Naive B cell (primary cell): ENCODE measurements around the gene MED20. TPM values are rescaled to one million over a fixed set of nuclear protein-coding genes. Genes with fewer than 3 reads are reported as not detected.

ENCODE experiments used
- ATAC-seq, 2 donors: fragments of 150-1000 bp; cut with Tn5 transposase; 2 replicates each; pipeline ENCODE4 v1.10.0; 2021; ENCODE audit warnings: low read depth in 2 of 2, mild to moderate bottlenecking in 2 of 2, moderate library complexity in 2 of 2
- DNase-seq: peaks from one replicate; pipeline ENCODE4 v3.0.0; 2022
- H3K27ac Mint-ChIP-seq, 6 donors: one replicate each; pipeline ENCODE4 v1.8.0; 2020 to 2022; ENCODE audit warnings: mild to moderate bottlenecking in 6 of 6, mixed read lengths in 6 of 6, moderate library complexity in 5 of 6, inconsistent platforms in 2 of 6
- H3K27me3 Mint-ChIP-seq, 3 donors: one replicate each; pipeline ENCODE4 v1.8.0; 2021 to 2022; ENCODE audit warnings: mixed read lengths in 3 of 3, mild to moderate bottlenecking in 1 of 3
- H3K36me3 Mint-ChIP-seq, 2 donors: one replicate each; pipeline ENCODE4 v1.8.0; 2020 to 2022; ENCODE audit warnings: mixed read lengths in 2 of 2, inconsistent platforms in 1 of 2, mild to moderate bottlenecking in 1 of 2
- H3K4me1 Mint-ChIP-seq, 3 donors: one replicate each; pipeline ENCODE4 v1.8.0; 2020 to 2022; ENCODE audit warnings: mixed read lengths in 3 of 3, inconsistent platforms in 1 of 3, mild to moderate bottlenecking in 1 of 3, moderate library complexity in 1 of 3
- H3K4me3 Mint-ChIP-seq, 8 donors: one replicate each; pipeline ENCODE4 v1.8.0; 2020 to 2022; ENCODE audit warnings: mild to moderate bottlenecking in 8 of 8, mixed read lengths in 8 of 8, moderate library complexity in 8 of 8, inconsistent platforms in 2 of 8
- H3K9me3 Mint-ChIP-seq, 7 donors: one replicate each; pipeline ENCODE4 v1.8.0; 2020 to 2022; ENCODE audit warnings: mixed read lengths in 7 of 7, mild to moderate bottlenecking in 5 of 7, inconsistent platforms in 2 of 7, moderate library complexity in 1 of 7
- polyA plus RNA-seq, 6 donors: library from polyadenylated mRNA; unstranded; fragments of 300-500 nt; fragmentation: Illumina TruSeq; gene quantifications; one replicate each; pipeline ENCODE4 v1.2.3, GENCODE V29; 2021; ENCODE audit warnings: low read depth in 6 of 6

The MED20 gene
- polyA plus RNA-seq, 6 donors from 2014 or later = 9.5 to 12.0 (median 10.5) TPM

DNA sequence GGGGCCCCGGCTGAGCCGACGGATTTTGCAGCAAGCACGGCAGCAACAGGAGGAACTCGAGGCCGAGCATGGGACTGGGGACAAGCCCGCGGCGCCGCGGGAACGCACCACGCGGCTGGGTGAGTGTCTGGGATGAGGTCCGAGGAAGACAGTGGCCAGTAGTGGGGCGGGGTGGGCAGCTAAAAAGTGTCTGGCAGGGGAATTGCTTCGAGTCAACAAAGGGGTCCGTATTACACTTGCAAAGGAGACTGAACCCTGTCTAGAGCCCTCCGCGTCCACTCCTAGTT lies 716 bp upstream of the MED20 start:
- ATAC-seq (peak in 1 of 2 donors; percentile 3), DNase-seq (no peak)
- Mint-ChIP-seq H3K9me3 (peaks cover 0 to 3% (median 0%) of the 10 kb centered on the region in 7 donors), H3K27me3 (no peaks in the 10 kb centered on the region), H3K4me1 (peaks cover 43 to 58% (median 58%) of the 10 kb centered on the region in 3 donors), H3K36me3 (peaks cover 0 to 2% of the 10 kb centered on the region in 2 donors), H3K27ac (peak overlapping the region; percentile 98 to 100 (median 99)), H3K4me3 (peak overlapping the region; percentile 97 to 100 (median 99))

DNA sequence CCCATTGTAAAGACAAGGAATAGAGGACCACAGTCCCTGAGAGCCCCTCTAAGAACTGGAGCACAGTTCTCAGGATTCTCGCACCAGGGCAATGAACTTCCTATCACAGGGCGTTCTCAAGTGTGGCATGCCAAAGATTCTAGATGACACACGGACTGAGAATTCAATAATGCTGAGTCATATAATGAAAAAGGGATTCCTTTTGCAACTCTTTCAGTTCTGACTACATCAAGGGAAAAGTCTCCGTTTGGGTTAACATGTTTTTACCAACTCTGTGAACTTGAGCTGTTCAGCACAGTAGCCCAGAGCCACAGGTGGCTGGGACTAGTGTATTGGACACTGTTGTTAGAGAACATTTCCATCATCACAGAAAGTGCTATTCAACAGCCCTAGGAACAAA lies 3.4 kb downstream of the MED20 start:
- Mint-ChIP-seq H3K4me3 (peak overlapping the region in 1 of 8 donors; percentile 55), H3K27me3 (no peaks in the 10 kb centered on the region), H3K9me3 (peaks cover 0 to 3% (median 0%) of the 10 kb centered on the region in 7 donors), H3K4me1 (peaks cover 27 to 45% (median 42%) of the 10 kb centered on the region in 3 donors), H3K36me3 (peaks cover 0 to 15% of the 10 kb centered on the region in 2 donors), H3K27ac (peak overlapping the region in 1 of 6 donors; percentile 72)
- ATAC-seq (no peak), DNase-seq (no peak)

DNA sequence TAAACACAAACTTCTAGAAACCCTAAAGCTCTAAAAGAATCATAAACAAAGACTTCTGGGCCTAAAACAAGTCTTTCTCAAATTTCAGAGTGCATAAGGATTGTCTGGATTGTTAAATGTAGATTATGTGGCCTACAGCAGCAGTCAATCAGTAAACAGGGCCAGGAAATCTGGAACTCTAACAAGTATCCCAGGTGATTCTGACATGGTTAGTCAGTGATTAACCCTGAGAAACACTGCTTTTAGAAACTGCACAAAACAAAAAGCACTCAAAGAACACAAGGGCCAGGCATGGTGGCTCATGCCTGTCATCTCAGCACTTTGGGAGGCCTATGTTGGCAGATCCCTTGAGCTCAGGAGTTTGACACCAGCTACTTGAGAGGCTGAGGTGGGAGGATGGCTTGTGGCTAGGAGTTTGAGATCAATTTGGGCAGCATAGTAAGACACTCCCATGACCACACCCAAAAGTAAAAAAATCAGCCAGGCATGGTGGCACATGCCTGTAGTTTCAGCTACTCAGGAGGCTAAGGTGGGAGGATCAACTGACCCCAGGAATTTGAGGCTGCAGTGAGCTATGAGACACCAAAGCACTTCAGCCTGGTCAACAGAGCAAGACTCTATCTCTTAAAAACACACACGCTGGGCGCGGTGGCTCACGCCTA lies 5.9 kb downstream of the MED20 start:
- H3K36me3 Mint-ChIP-seq = peaks cover 0 to 15% of the 10 kb centered on the region in 2 donors
- H3K9me3 Mint-ChIP-seq = no peaks in the 10 kb centered on the region
- no peak for ATAC-seq
- H3K27ac Mint-ChIP-seq = peak overlapping the region in 2 of 6 donors; percentile 13 to 65
- peak overlapping the region in 1 of 8 donors; percentile 45 for H3K4me3 Mint-ChIP-seq
- peaks cover 10 to 28% (median 16%) of the 10 kb centered on the region in 3 donors for H3K4me1 Mint-ChIP-seq
- no peak for DNase-seq
- H3K27me3 Mint-ChIP-seq = no peaks in the 10 kb centered on the region

DNA sequence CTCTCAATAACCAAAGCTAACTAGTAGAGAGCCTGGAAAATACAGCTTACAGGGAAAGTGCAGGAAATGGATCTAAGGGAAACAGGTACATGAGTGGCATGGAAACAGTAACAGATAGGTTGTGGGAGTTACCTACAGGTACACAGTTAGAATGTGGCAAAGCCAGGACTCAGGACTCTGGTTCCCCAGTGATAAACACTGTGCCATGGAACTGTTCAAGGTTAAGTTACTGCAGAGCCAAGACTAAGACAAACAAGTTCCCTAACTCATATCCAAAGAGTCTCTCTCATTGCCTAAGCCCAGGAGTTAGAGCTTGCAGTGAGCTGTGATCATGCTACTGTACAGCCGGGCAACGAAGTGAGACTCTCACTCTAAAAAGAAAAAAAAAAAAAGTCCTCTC lies 6.6 kb downstream of the MED20 start:
- no peaks in the 10 kb centered on the region for H3K9me3 Mint-ChIP-seq
- ATAC-seq (no peak), DNase-seq (no peak)
- H3K4me1 Mint-ChIP-seq = peaks cover 6 to 22% (median 11%) of the 10 kb centered on the region in 3 donors
- peaks cover 0 to 15% of the 10 kb centered on the region in 2 donors for H3K36me3 Mint-ChIP-seq
- H3K27ac Mint-ChIP-seq = no peak overlapping the region
- H3K27me3 Mint-ChIP-seq = no peaks in the 10 kb centered on the region
- peak overlapping the region in 2 of 8 donors; percentile 35 to 56 for H3K4me3 Mint-ChIP-seq

DNA sequence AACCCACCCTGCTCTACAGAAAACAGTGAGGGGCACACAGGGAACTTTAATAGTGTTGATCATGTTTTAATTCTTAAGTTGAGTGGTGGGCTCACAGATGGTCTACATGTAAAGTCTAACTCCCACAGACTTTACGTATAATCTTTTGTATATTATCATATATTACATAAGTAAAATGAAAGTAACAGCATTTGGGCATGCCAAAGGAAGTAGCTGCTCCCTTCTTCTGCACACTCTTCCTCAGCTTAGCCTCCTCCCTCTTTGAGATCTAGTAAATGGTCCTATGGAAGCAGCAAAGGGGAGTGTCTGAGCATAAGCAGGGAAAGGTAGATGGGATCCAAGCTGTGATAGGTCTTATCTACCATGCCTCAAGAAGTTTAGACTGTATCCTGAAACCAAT lies 11.2 kb downstream of the MED20 start:
- Mint-ChIP-seq H3K4me1 (peaks cover 6 to 16% (median 6%) of the 10 kb centered on the region in 3 donors), H3K9me3 (no peaks in the 10 kb centered on the region), H3K4me3 (no peak overlapping the region), H3K36me3 (peaks cover 0 to 13% of the 10 kb centered on the region in 2 donors), H3K27me3 (no peaks in the 10 kb centered on the region), H3K27ac (no peak overlapping the region)
- ATAC-seq (no peak), DNase-seq (no peak)

DNA sequence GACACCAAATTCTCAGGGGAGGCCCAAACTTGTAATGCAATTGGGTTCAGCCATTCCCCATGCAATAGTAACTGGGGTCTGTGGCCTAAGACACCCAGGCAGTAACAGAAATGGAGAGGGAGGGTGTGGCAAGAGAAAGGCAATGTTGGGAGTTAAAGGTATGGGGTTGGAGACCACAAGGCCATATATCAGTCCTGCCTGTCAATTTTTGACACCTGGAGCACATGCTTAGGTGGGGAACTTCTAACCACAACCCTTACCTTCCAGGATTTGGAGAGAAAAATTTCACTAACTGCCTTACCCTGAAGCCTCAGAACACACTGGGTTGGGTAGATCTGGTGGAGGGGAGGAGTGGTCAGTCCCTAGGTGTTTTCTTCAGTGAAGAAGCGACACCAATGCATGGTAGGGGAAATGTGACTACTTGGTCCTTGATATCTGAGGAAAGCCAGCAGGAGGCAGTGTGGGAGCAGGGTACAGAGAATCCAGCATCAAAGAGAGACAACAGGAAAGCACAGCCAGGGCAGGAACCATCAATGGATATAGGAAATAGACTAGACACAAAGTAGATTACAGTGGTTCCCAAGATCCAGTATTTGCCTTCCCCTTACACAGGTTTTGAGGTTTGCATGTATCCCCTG lies 18.9 kb downstream of the MED20 start:
- Mint-ChIP-seq H3K4me1 (peaks cover 0 to 8% (median 6%) of the 10 kb centered on the region in 3 donors), H3K4me3 (no peak overlapping the region), H3K9me3 (no peaks in the 10 kb centered on the region), H3K36me3 (peaks cover 0 to 7% of the 10 kb centered on the region in 2 donors), H3K27ac (peak overlapping the region in 1 of 6 donors; percentile 86), H3K27me3 (no peaks in the 10 kb centered on the region)
- DNase-seq (no peak), ATAC-seq (no peak)

DNA sequence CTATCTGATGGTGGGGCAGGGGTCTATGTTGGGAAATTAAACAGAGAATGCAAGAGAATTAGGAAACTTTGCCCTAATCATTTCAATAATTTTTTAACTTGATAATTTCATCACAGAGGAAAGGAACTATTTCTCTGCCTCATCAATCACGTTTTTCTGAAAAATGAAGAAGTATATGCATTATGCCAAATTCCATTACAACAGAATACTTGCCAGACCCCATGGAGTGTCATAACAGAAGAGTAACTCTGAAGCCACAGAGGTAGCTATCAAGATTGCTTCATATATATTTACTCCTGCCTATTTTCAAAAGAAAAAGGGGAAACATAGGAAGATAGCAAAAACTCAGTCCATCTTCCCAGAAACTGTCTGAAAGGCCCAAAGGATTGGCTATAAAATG lies 20.1 kb downstream of the MED20 start:
- Mint-ChIP-seq H3K27me3 (no peaks in the 10 kb centered on the region), H3K27ac (no peak overlapping the region), H3K9me3 (no peaks in the 10 kb centered on the region), H3K4me1 (peaks cover 6 to 18% (median 11%) of the 10 kb centered on the region in 3 donors), H3K4me3 (peak overlapping the region in 1 of 8 donors; percentile 8), H3K36me3 (no peaks in the 10 kb centered on the region)
- no peak for DNase-seq
- no peak for ATAC-seq

DNA sequence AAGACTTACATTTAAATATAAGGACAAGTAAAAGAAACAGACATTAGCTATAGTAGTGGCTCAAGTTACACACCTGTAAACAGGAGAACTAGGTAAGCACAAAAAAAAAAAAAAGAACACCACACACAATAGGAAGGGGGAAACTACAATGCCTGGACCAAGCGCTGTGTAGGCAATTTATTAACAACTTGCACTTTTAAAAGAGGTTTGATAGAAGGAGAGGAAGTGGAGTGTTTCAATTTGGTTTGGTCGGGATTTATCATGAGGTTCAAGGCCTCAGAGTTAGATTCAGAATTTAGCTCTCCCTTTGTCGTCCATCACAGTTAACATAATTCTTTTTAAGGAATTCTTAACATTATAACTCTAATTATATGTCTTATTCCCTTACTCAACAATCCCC lies 24.7 kb downstream of the MED20 start:
- no peak for ATAC-seq
- DNase-seq = no peak
- H3K27ac Mint-ChIP-seq = peak overlapping the region in 4 of 6 donors; percentile 94 to 97 (median 96)
- peaks cover 9 to 19% (median 12%) of the 10 kb centered on the region in 3 donors for H3K4me1 Mint-ChIP-seq
- no peak overlapping the region for H3K4me3 Mint-ChIP-seq
- H3K36me3 Mint-ChIP-seq = no peaks in the 10 kb centered on the region
- H3K27me3 Mint-ChIP-seq = no peaks in the 10 kb centered on the region
- H3K9me3 Mint-ChIP-seq = no peaks in the 10 kb centered on the region

DNA sequence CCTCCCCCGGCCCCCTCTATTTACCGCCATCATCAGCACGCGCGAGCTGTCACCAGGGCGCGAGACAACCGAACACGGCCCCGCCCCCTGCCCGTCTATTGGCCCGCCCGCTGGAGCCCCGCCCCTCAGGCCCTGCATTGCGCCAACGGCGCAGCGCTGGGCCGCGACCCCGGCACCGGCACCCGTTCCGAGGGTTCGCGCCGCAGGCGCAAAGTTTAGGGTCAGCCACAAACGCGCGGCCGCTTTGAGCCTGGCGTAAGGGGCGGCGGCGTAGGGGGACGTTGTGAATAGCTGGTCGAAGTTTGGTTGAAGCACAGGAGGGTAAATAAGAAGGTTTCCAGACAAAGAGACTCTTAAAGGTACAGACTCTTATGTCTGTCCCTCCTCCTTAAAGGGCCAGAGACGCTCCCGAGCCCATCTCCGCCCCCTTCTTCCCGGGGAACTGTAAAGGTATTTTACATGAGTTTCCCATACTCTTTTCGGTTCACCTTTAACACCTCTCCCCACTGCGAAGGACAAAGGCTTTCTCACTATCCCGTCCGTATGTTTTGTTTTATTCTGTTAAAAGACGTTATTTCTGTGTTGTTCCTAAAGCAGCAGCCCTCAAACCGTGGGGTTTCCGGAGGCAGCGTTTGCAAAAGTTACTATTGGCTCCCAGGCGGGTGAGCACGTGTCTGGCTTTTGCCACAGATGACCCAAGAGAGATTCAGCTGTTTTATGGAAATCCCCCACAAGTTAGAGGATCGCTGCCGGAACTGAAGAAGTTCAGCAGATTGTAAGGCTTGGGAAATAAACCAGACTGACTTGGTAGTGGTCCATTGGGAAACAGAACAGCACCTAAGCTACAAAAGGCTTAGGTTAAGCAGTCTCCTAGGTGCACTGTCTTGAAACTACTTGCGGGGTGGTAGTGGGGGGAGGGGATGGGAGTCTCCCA lies 25.4 kb downstream of the MED20 start, which contains the start of gene USP49:
TSS of gene USP49 (minus strand) at position 76 of the 934 bp plus-strand sequence. CDS start 88,392 bp downstream, outside the sequence.
- H3K4me3 Mint-ChIP-seq = no peak within 1 kb of the TSS

DNA sequence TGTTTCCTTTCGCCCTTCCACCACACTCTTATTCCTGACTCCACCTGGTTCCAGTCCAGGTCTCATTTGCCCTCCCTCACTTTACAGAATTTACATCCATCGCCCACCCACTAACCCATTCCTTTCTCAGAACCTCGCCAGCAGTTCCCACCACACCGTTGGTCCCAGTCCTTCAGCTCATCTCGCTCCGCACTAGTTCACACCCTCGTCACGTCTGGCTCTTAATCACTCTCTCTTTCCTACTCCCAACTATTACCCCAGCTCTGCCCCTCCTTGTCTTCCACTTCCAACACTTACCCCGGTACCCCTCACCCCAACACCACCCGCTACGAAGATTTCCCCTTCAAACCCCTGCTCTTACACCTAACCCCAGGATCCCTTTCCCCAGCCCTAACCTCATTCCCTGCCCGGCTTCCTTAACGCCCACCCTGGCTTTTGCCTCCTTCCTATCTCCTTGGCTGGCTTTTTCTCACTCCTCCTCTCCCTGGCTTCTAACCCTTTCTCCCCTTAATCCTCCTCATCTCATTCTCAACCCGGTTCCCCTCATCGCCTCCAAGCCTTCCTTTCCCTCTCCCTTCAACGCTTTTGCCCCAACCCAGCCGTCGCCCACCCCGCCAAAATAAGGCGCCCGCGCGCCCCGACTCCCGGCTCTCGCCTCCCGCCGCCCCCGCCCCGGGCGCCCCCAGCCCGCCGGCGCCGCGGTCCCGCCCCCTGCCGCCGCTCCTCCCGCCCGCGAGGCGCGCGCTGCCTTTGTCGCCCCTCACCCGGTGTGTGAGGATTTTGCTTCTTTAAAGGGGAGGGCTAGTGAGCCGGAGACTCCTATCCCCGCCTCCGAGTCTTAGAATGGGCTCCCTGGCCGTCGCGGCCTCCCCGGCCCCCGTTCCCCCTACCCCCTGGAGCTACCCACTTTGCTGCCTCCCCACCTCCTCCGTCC lies 26.3 kb downstream of the MED20 start:
- H3K27ac Mint-ChIP-seq = peak overlapping the region in 4 of 6 donors; percentile 27 to 96 (median 94)
- peaks cover 9 to 19% (median 12%) of the 10 kb centered on the region in 3 donors for H3K4me1 Mint-ChIP-seq
- ATAC-seq (peak; percentile 39 to 44), DNase-seq (peak; percentile 12)
- H3K9me3 Mint-ChIP-seq = no peaks in the 10 kb centered on the region
- H3K27me3 Mint-ChIP-seq = no peaks in the 10 kb centered on the region
- no peak overlapping the region for H3K4me3 Mint-ChIP-seq
- H3K36me3 Mint-ChIP-seq = no peaks in the 10 kb centered on the region

More for the DNA sequence above, 25.4 kb downstream of the MED20 start, which contains the start of gene USP49:
- Mint-ChIP-seq H3K36me3 (no peaks in the 10 kb centered on the region), H3K4me1 (peaks cover 9 to 19% (median 12%) of the 10 kb centered on the region in 3 donors), H3K27ac (peak within 1 kb of the TSS in 5 of 6 donors; percentile 94 to 97 (median 95)), H3K9me3 (no peaks in the 10 kb centered on the region), H3K27me3 (no peaks in the 10 kb centered on the region)
- DNase-seq = peak; percentile 88
- ATAC-seq = peak; percentile 88 to 89

DNA sequence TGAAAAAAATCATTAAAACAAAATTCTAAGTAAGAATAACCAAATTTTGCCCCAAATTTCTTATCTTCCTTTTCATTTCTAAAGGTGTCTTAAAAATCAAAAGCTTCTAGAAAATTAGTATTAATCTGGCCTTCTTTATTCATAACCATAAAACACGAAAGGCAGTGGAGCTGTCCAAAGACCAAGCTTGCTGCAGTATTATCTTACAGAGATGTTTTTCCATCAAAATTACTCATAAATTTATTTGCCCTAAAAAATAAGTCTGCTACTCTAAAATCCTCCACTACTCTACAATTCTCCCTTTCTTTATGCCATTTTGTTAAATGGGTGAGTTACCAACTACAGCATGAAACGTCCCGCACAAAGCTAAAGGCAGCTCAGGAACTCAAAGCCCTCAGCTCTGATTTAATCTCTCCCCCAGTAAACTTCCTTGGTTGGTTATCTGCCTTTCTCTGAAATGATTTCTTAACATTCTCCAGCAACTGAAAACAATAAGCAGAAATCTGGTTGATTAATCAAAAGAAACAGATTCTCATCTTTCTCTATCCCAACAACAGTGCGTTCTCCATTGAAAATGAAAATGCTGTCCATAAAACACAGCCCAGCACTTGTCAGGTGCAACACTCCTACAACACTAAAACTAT lies 27.9 kb downstream of the MED20 start:
- H3K9me3 Mint-ChIP-seq = no peaks in the 10 kb centered on the region
- H3K27ac Mint-ChIP-seq = no peak overlapping the region
- no peaks in the 10 kb centered on the region for H3K36me3 Mint-ChIP-seq
- ATAC-seq (no peak), DNase-seq (no peak)
- H3K27me3 Mint-ChIP-seq = no peaks in the 10 kb centered on the region
- peaks cover 9 to 19% (median 12%) of the 10 kb centered on the region in 3 donors for H3K4me1 Mint-ChIP-seq
- no peak overlapping the region for H3K4me3 Mint-ChIP-seq

DNA sequence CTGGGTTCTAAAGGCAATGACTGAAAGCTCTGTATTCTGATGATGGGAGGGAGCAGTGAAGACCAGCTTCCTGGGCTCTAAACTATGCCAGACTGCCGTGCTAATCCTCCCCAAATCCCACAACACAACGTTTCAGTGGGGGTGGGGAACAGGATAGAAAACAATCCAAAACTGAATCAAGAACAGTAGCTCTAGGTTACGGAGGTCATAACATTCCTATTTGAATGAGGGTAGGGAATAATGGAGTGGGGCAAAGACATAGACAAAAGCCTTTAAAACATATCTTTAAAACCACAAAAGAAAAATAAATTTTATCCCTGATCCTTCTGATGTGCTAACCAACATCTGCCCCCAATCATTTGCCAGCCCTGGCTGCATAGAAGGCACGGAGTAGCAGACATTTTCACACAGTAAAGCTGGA lies 33.6 kb downstream of the MED20 start:
- no peaks in the 10 kb centered on the region for H3K27me3 Mint-ChIP-seq
- no peak overlapping the region for H3K4me3 Mint-ChIP-seq
- no peaks in the 10 kb centered on the region for H3K4me1 Mint-ChIP-seq
- no peaks in the 10 kb centered on the region for H3K9me3 Mint-ChIP-seq
- DNase-seq = no peak
- no peaks in the 10 kb centered on the region for H3K36me3 Mint-ChIP-seq
- ATAC-seq = no peak
- peak overlapping the region in 1 of 6 donors; percentile 6 for H3K27ac Mint-ChIP-seq
